A673 (cell line): ENCODE measurements around the gene METTL25.

Experiments used
- CTCF ChIP-seq: fragments of 300-800, 200-600 bp; sonication (generic); conservative IDR thresholded peaks from 2 replicates; pipeline ENCODE4 v1.5.1; 2017; ENCODE audit warnings: low read depth, mild to moderate bottlenecking, antibody characterized with exemption, low read length, moderate library complexity, mixed read lengths
- EZH2 ChIP-seq: fragments of 200-600 bp; sonication (generic); IDR thresholded peaks from 2 replicates; pipeline ENCODE4 v1.6.1; 2017; ENCODE audit warnings: borderline replicate concordance, low read depth, mild to moderate bottlenecking, mixed read lengths, antibody characterized with exemption, low read length; ENCODE audit not compliant: poor library complexity, severe bottlenecking

GRCh38 chr12:82481954-82482353, 123.6 kb downstream of the METTL25 start:
- TF ChIP-seq CTCF (no peak), EZH2 (no peak)
